ENCODE measurements around the gene XRCC4.

Gene XRCC4

GRCh38 chr5:83199126-83199525 is 121.8 kb downstream of the XRCC4 start:
- no peaks in the 10 kb centered on the region for H3K4me1 ChIP-seq (ENCODE audit: control insufficient read depth, insufficient read depth, low read length)

GRCh38 chr5:83204651-83205050 is 127.3 kb downstream of the XRCC4 start:
- no peak overlapping the region for H3K4me3 ChIP-seq (ENCODE audit: low read length)

More at GRCh38 chr5:83199126-83199525, 121.8 kb downstream of the XRCC4 start:
- no peaks in the 10 kb centered on the region for H3K27me3 ChIP-seq (ENCODE audit: control insufficient read depth, insufficient read depth, low read length)
- no peak overlapping the region for H3K4me3 ChIP-seq (ENCODE audit: low read length)
- H3K9me3 ChIP-seq (replicated peaks; ENCODE audit: low read length): no peaks in the 10 kb centered on the region
- no peak overlapping the region for H3K9ac ChIP-seq (ENCODE audit: low read depth, low read length)
- H3K36me3 ChIP-seq (ENCODE audit: insufficient read depth, low read length): no peaks in the 10 kb centered on the region
- H3K4me2 ChIP-seq (ENCODE audit: low read length): no peak overlapping the region

GRCh38 chr5:83209963-83210362 is 132.6 kb downstream of the XRCC4 start:
- Histone ChIP-seq H3K4me3 (ENCODE audit: low read length) (no peak overlapping the region), H3K4me1 (ENCODE audit: control insufficient read depth, insufficient read depth, low read length) (no peaks in the 10 kb centered on the region), H3K4me2 (ENCODE audit: low read length) (no peak overlapping the region), H3K9me3 (replicated peaks; ENCODE audit: low read length) (no peaks in the 10 kb centered on the region), H3K27me3 (ENCODE audit: control insufficient read depth, insufficient read depth, low read length) (no peaks in the 10 kb centered on the region), H3K36me3 (ENCODE audit: insufficient read depth, low read length) (no peaks in the 10 kb centered on the region), H3K9ac (ENCODE audit: low read depth, low read length) (no peak overlapping the region)

More at GRCh38 chr5:83204651-83205050, 127.3 kb downstream of the XRCC4 start:
- Histone ChIP-seq H3K36me3 (ENCODE audit: insufficient read depth, low read length) (no peaks in the 10 kb centered on the region), H3K9me3 (replicated peaks; ENCODE audit: low read length) (no peaks in the 10 kb centered on the region), H3K4me2 (ENCODE audit: low read length) (no peak overlapping the region), H3K9ac (ENCODE audit: low read depth, low read length) (no peak overlapping the region), H3K4me1 (ENCODE audit: control insufficient read depth, insufficient read depth, low read length) (no peaks in the 10 kb centered on the region), H3K27me3 (ENCODE audit: control insufficient read depth, insufficient read depth, low read length) (no peaks in the 10 kb centered on the region)

GRCh38 chr5:83219077-83219476 is 141.7 kb downstream of the XRCC4 start:
- Histone ChIP-seq H3K27me3 (ENCODE audit: control insufficient read depth, insufficient read depth, low read length) (no peaks in the 10 kb centered on the region), H3K4me2 (ENCODE audit: low read length) (no peak overlapping the region), H3K9ac (ENCODE audit: low read depth, low read length) (no peak overlapping the region), H3K9me3 (replicated peaks; ENCODE audit: low read length) (no peaks in the 10 kb centered on the region), H3K4me3 (ENCODE audit: low read length) (no peak overlapping the region), H3K36me3 (ENCODE audit: insufficient read depth, low read length) (no peaks in the 10 kb centered on the region), H3K4me1 (ENCODE audit: control insufficient read depth, insufficient read depth, low read length) (no peaks in the 10 kb centered on the region)

- Histone ChIP-seq H3K27me3 (ENCODE audit: control insufficient read depth, insufficient read depth, low read length) (no peaks in the 10 kb centered on the region), H3K4me1 (ENCODE audit: control insufficient read depth, insufficient read depth, low read length) (no peaks in the 10 kb centered on the region), H3K4me2 (ENCODE audit: low read length) (no peak overlapping the region), H3K4me3 (ENCODE audit: low read length) (no peak overlapping the region), H3K9me3 (replicated peaks; ENCODE audit: low read length) (no peaks in the 10 kb centered on the region), H3K9ac (ENCODE audit: low read depth, low read length) (no peak overlapping the region), H3K36me3 (ENCODE audit: insufficient read depth, low read length) (no peaks in the 10 kb centered on the region)
Measured at GRCh38 chr5:83219495-83219894, 142.1 kb downstream of the XRCC4 start.

GRCh38 chr5:83220331-83220730 is 143.0 kb downstream of the XRCC4 start:
- Histone ChIP-seq H3K4me3 (ENCODE audit: low read length) (no peak overlapping the region), H3K9ac (ENCODE audit: low read depth, low read length) (no peak overlapping the region), H3K9me3 (replicated peaks; ENCODE audit: low read length) (no peaks in the 10 kb centered on the region), H3K27me3 (ENCODE audit: control insufficient read depth, insufficient read depth, low read length) (no peaks in the 10 kb centered on the region), H3K4me2 (ENCODE audit: low read length) (no peak overlapping the region), H3K36me3 (ENCODE audit: insufficient read depth, low read length) (no peaks in the 10 kb centered on the region), H3K4me1 (ENCODE audit: control insufficient read depth, insufficient read depth, low read length) (no peaks in the 10 kb centered on the region)

- H3K4me2 ChIP-seq (ENCODE audit: low read length): no peak overlapping the region
- no peaks in the 10 kb centered on the region for H3K27me3 ChIP-seq (ENCODE audit: control insufficient read depth, insufficient read depth, low read length)
- no peaks in the 10 kb centered on the region for H3K4me1 ChIP-seq (ENCODE audit: control insufficient read depth, insufficient read depth, low read length)
- H3K4me3 ChIP-seq (ENCODE audit: low read length): no peak overlapping the region
- H3K9me3 ChIP-seq (replicated peaks; ENCODE audit: low read length): no peaks in the 10 kb centered on the region
- no peaks in the 10 kb centered on the region for H3K36me3 ChIP-seq (ENCODE audit: insufficient read depth, low read length)
- H3K9ac ChIP-seq (ENCODE audit: low read depth, low read length): no peak overlapping the region
Measured at GRCh38 chr5:83222906-83223305, 145.6 kb downstream of the XRCC4 start.

GRCh38 chr5:83227611-83228010 is 150.3 kb downstream of the XRCC4 start:
- Histone ChIP-seq H3K9me3 (replicated peaks; ENCODE audit: low read length) (no peaks in the 10 kb centered on the region), H3K27me3 (ENCODE audit: control insufficient read depth, insufficient read depth, low read length) (no peaks in the 10 kb centered on the region), H3K4me2 (ENCODE audit: low read length) (no peak overlapping the region), H3K9ac (ENCODE audit: low read depth, low read length) (no peak overlapping the region), H3K36me3 (ENCODE audit: insufficient read depth, low read length) (no peaks in the 10 kb centered on the region), H3K4me3 (ENCODE audit: low read length) (no peak overlapping the region), H3K4me1 (ENCODE audit: control insufficient read depth, insufficient read depth, low read length) (no peaks in the 10 kb centered on the region)

- H3K9ac ChIP-seq (ENCODE audit: low read depth, low read length): no peak overlapping the region
- H3K27me3 ChIP-seq (ENCODE audit: control insufficient read depth, insufficient read depth, low read length): no peaks in the 10 kb centered on the region
- no peaks in the 10 kb centered on the region for H3K36me3 ChIP-seq (ENCODE audit: insufficient read depth, low read length)
- no peak overlapping the region for H3K4me3 ChIP-seq (ENCODE audit: low read length)
- H3K9me3 ChIP-seq (replicated peaks; ENCODE audit: low read length): no peaks in the 10 kb centered on the region
- H3K4me2 ChIP-seq (ENCODE audit: low read length): no peak overlapping the region
- H3K4me1 ChIP-seq (ENCODE audit: control insufficient read depth, insufficient read depth, low read length): no peaks in the 10 kb centered on the region
Measured at GRCh38 chr5:83230511-83230910, 153.2 kb downstream of the XRCC4 start.

- Histone ChIP-seq H3K36me3 (ENCODE audit: insufficient read depth, low read length) (no peaks in the 10 kb centered on the region), H3K27me3 (ENCODE audit: control insufficient read depth, insufficient read depth, low read length) (no peaks in the 10 kb centered on the region), H3K9ac (ENCODE audit: low read depth, low read length) (no peak overlapping the region), H3K4me1 (ENCODE audit: control insufficient read depth, insufficient read depth, low read length) (no peaks in the 10 kb centered on the region), H3K4me2 (ENCODE audit: low read length) (no peak overlapping the region), H3K9me3 (replicated peaks; ENCODE audit: low read length) (no peaks in the 10 kb centered on the region), H3K4me3 (ENCODE audit: low read length) (no peak overlapping the region)
Measured at GRCh38 chr5:83244516-83244915, 167.2 kb downstream of the XRCC4 start.

- Histone ChIP-seq H3K36me3 (ENCODE audit: insufficient read depth, low read length) (no peaks in the 10 kb centered on the region), H3K4me2 (ENCODE audit: low read length) (no peak overlapping the region), H3K4me1 (ENCODE audit: control insufficient read depth, insufficient read depth, low read length) (no peaks in the 10 kb centered on the region), H3K27me3 (ENCODE audit: control insufficient read depth, insufficient read depth, low read length) (no peaks in the 10 kb centered on the region), H3K9ac (ENCODE audit: low read depth, low read length) (no peak overlapping the region), H3K9me3 (replicated peaks; ENCODE audit: low read length) (no peaks in the 10 kb centered on the region), H3K4me3 (ENCODE audit: low read length) (no peak overlapping the region)
Measured at GRCh38 chr5:83245037-83245436, 167.7 kb downstream of the XRCC4 start.

GRCh38 chr5:83246071-83246470 is 168.7 kb downstream of the XRCC4 start:
- no peak overlapping the region for H3K4me3 ChIP-seq (ENCODE audit: low read length)
- H3K4me1 ChIP-seq (ENCODE audit: control insufficient read depth, insufficient read depth, low read length): no peaks in the 10 kb centered on the region
- no peaks in the 10 kb centered on the region for H3K36me3 ChIP-seq (ENCODE audit: insufficient read depth, low read length)
- no peaks in the 10 kb centered on the region for H3K9me3 ChIP-seq (replicated peaks; ENCODE audit: low read length)
- H3K27me3 ChIP-seq (ENCODE audit: control insufficient read depth, insufficient read depth, low read length): no peaks in the 10 kb centered on the region
- no peak overlapping the region for H3K9ac ChIP-seq (ENCODE audit: low read depth, low read length)
- no peak overlapping the region for H3K4me2 ChIP-seq (ENCODE audit: low read length)
